Measurements from ENCODE around the gene PDCD10.

PDCD10 gene

GRCh38 chr3:167675848-167676247, 58.8 kb downstream of the PDCD10 start:
- Histone ChIP-seq H3K4me1 (ENCODE audit: insufficient read depth, poor library complexity, severe bottlenecking) (no peaks in the 10 kb centered on the region), H3K27ac (ENCODE audit: poor library complexity, severe bottlenecking) (no peak overlapping the region), H3K36me3 (ENCODE audit: low read depth) (peaks cover 67% of the 10 kb centered on the region), H3K9me3 (ENCODE audit: severe bottlenecking) (peaks cover 10% of the 10 kb centered on the region), H3K4me3 (ENCODE audit: severe bottlenecking) (no peak overlapping the region), H3K27me3 (ENCODE audit: insufficient read depth, poor library complexity, severe bottlenecking) (no peaks in the 10 kb centered on the region)
- ATAC-seq (ENCODE audit: low read depth) (no peak), DNase-seq (ENCODE audit: low spot score) (no peak)
- no peak for TF ChIP-seq CTCF (IDR thresholded peaks at IDR 0.05; ENCODE audit: poor library complexity, severe bottlenecking)

- DNase-seq (ENCODE audit: low spot score) (no peak), ATAC-seq (ENCODE audit: low read depth) (no peak)
- H3K4me3 ChIP-seq (ENCODE audit: severe bottlenecking) = no peak overlapping the region
- peaks cover 10% of the 10 kb centered on the region for H3K9me3 ChIP-seq (ENCODE audit: severe bottlenecking)
- H3K36me3 ChIP-seq (ENCODE audit: low read depth) = peaks cover 44% of the 10 kb centered on the region
- H3K4me1 ChIP-seq (ENCODE audit: insufficient read depth, poor library complexity, severe bottlenecking) = no peaks in the 10 kb centered on the region
- no peak overlapping the region for H3K27ac ChIP-seq (ENCODE audit: poor library complexity, severe bottlenecking)
- no peaks in the 10 kb centered on the region for H3K27me3 ChIP-seq (ENCODE audit: insufficient read depth, poor library complexity, severe bottlenecking)
- TF ChIP-seq CTCF (IDR thresholded peaks at IDR 0.05; ENCODE audit: poor library complexity, severe bottlenecking) = no peak
Observed at GRCh38 chr3:167673221-167673620, 61.5 kb downstream of the PDCD10 start.

- Histone ChIP-seq H3K9me3 (ENCODE audit: severe bottlenecking) (peaks cover 7% of the 10 kb centered on the region), H3K27me3 (ENCODE audit: insufficient read depth, poor library complexity, severe bottlenecking) (no peaks in the 10 kb centered on the region), H3K4me1 (ENCODE audit: insufficient read depth, poor library complexity, severe bottlenecking) (no peaks in the 10 kb centered on the region), H3K4me3 (ENCODE audit: severe bottlenecking) (no peak overlapping the region), H3K27ac (ENCODE audit: poor library complexity, severe bottlenecking) (no peak overlapping the region), H3K36me3 (ENCODE audit: low read depth) (peaks cover 33% of the 10 kb centered on the region)
- no peak for ATAC-seq (ENCODE audit: low read depth)
- no peak for TF ChIP-seq CTCF (IDR thresholded peaks at IDR 0.05; ENCODE audit: poor library complexity, severe bottlenecking)
- DNase-seq (ENCODE audit: low spot score) = no peak
Observed at GRCh38 chr3:167671878-167672427, 62.7 kb downstream of the PDCD10 start.

- peak; percentile 17; the same call in 1 of the 3 replicates for ATAC-seq (ENCODE audit: low read depth)
- H3K4me3 ChIP-seq (ENCODE audit: severe bottlenecking) = no peak overlapping the region
- TF ChIP-seq CTCF (IDR thresholded peaks at IDR 0.05; ENCODE audit: poor library complexity, severe bottlenecking) = no peak
- no peaks in the 10 kb centered on the region for H3K27me3 ChIP-seq (ENCODE audit: insufficient read depth, poor library complexity, severe bottlenecking)
- peaks cover 2% of the 10 kb centered on the region for H3K9me3 ChIP-seq (ENCODE audit: severe bottlenecking)
- DNase-seq (ENCODE audit: low spot score) = no peak
- H3K36me3 ChIP-seq (ENCODE audit: low read depth) = peaks cover 13% of the 10 kb centered on the region
- H3K27ac ChIP-seq (ENCODE audit: poor library complexity, severe bottlenecking) = no peak overlapping the region
- no peaks in the 10 kb centered on the region for H3K4me1 ChIP-seq (ENCODE audit: insufficient read depth, poor library complexity, severe bottlenecking)
Observed at GRCh38 chr3:167669699-167670098, 65.0 kb downstream of the PDCD10 start.

- DNase-seq (ENCODE audit: low spot score) = no peak
- Histone ChIP-seq H3K36me3 (ENCODE audit: low read depth) (peaks cover 3% of the 10 kb centered on the region; the same call in 1 of the 2 replicates), H3K9me3 (ENCODE audit: severe bottlenecking) (peaks cover 2% of the 10 kb centered on the region), H3K27me3 (ENCODE audit: insufficient read depth, poor library complexity, severe bottlenecking) (no peaks in the 10 kb centered on the region), H3K4me3 (ENCODE audit: severe bottlenecking) (no peak overlapping the region), H3K4me1 (ENCODE audit: insufficient read depth, poor library complexity, severe bottlenecking) (no peaks in the 10 kb centered on the region), H3K27ac (ENCODE audit: poor library complexity, severe bottlenecking) (no peak overlapping the region)
- TF ChIP-seq CTCF (IDR thresholded peaks at IDR 0.05; ENCODE audit: poor library complexity, severe bottlenecking) = no peak
- peak; percentile 30; the same call in 1 of the 3 replicates for ATAC-seq (ENCODE audit: low read depth)
Observed at GRCh38 chr3:167668651-167669050, 66.0 kb downstream of the PDCD10 start.

All from RWPE2 (cell line).